Measurements from ENCODE around the gene SPEM1.

SPEM1 gene

GRCh38 chr17:7382901-7383300 is 37.2 kb upstream of the SPEM1 start:
- DNase-seq (ENCODE audit: extremely low read depth, low read depth), result no peak
- no peak for TF ChIP-seq CTCF (IDR thresholded peaks at IDR 0.05; ENCODE audit: low read depth, low read length)

- no peak for DNase-seq (ENCODE audit: extremely low read depth, low read depth)
- TF ChIP-seq CTCF (IDR thresholded peaks at IDR 0.05; ENCODE audit: low read depth, low read length), result no peak
These were observed 36.8 kb upstream of the SPEM1 start for GRCh38 chr17:7383371-7383741.

GRCh38 chr17:7383742-7384488 is 36.2 kb upstream of the SPEM1 start:
- DNase-seq (ENCODE audit: extremely low read depth, low read depth), result no peak
- TF ChIP-seq CTCF (IDR thresholded peaks at IDR 0.05; ENCODE audit: low read depth, low read length), result no peak

- no peak for TF ChIP-seq CTCF (IDR thresholded peaks at IDR 0.05; ENCODE audit: low read depth, low read length)
- no peak for DNase-seq (ENCODE audit: extremely low read depth, low read depth)
These were observed 35.5 kb upstream of the SPEM1 start for GRCh38 chr17:7384489-7385081.

GRCh38 chr17:7388856-7389255 is 31.3 kb upstream of the SPEM1 start:
- no peak for DNase-seq (ENCODE audit: extremely low read depth, low read depth)
- no peak for TF ChIP-seq CTCF (IDR thresholded peaks at IDR 0.05; ENCODE audit: low read depth, low read length)

- no peak for DNase-seq (ENCODE audit: extremely low read depth, low read depth)
- TF ChIP-seq CTCF (IDR thresholded peaks at IDR 0.05; ENCODE audit: low read depth, low read length), result no peak
These were observed 29.9 kb upstream of the SPEM1 start for GRCh38 chr17:7389924-7390910.
